Activated B cell treated with CpG ODN at 0.5 μM for 24 hours (primary cell): ENCODE results near the gene SFMBT1. TPM values are rescaled to one million over a fixed set of nuclear protein-coding genes. Genes with fewer than 3 reads are reported as not detected.

ENCODE experiments used
- ATAC-seq: fragments of 200-7000 bp; cut with Tn5 transposase; one replicate; pipeline ENCODE4 v1.10.0; 2021; ENCODE audit warnings: low read depth, mild to moderate bottlenecking, moderate library complexity
- CTCF ChIA-PET: fragments of 350-600 bp; sonication (Branson Sonifier 250); formaldehyde crosslinking; loops from one replicate; lab custom pipeline; 2021; ENCODE audit warnings: antibody characterized with exemption; lab: Charles Lee
- POLR2A ChIA-PET: fragments of 350-600 bp; sonication (Branson Sonifier 250); formaldehyde crosslinking; loops from one replicate; lab custom pipeline; 2021; ENCODE audit warnings: antibody characterized with exemption; lab: Charles Lee
- DNase-seq: peaks from one replicate; pipeline ENCODE4 v3.0.0; 2022
- H3K27ac Mint-ChIP-seq: one replicate; pipeline ENCODE4 v1.8.0; 2020; ENCODE audit warnings: mixed read lengths
- H3K27me3 Mint-ChIP-seq: one replicate; pipeline ENCODE4 v1.8.0; 2021; ENCODE audit warnings: mixed read lengths
- H3K36me3 Mint-ChIP-seq: one replicate; pipeline ENCODE4 v1.8.0; 2021; ENCODE audit warnings: low read depth, mixed read lengths
- H3K4me1 Mint-ChIP-seq: one replicate; pipeline ENCODE4 v1.8.0; 2021; ENCODE audit warnings: mixed read lengths
- H3K4me3 Mint-ChIP-seq: one replicate; pipeline ENCODE4 v1.8.0; 2020; ENCODE audit warnings: mild to moderate bottlenecking, mixed read lengths
- H3K9me3 Mint-ChIP-seq: one replicate; pipeline ENCODE4 v1.8.0; 2020; ENCODE audit warnings: mixed read lengths
- CTCF ChIP-seq: fragments of 200-600 bp; IDR thresholded peaks from one replicate; pipeline ENCODE4 v1.8.0; 2022; ENCODE audit warnings: antibody characterized with exemption, mild to moderate bottlenecking
- intact Hi-C: fragments of 100-400 bp; cut with micrococcal nuclease; formaldehyde crosslinking; loops from one replicate; pipeline ENCODE4 v1.15.1; 2024
- total RNA-seq: library from RNA; stranded (reverse); gene quantifications from 2 replicates; pipeline ENCODE4 v1.2.3, GENCODE V29; 2022

SFMBT1 gene
- total RNA-seq, 1 donor from 2014 or later = 31.6 TPM

- Mint-ChIP-seq H3K9me3 (no peaks in the 10 kb centered on the region), H3K36me3 (peaks cover 9% of the 10 kb centered on the region), H3K4me3 (no peak overlapping the region), H3K27ac (no peak overlapping the region), H3K4me1 (peaks cover 4% of the 10 kb centered on the region), H3K27me3 (no peaks in the 10 kb centered on the region)
- intact Hi-C loops = no loop called here
- POLR2A ChIA-PET = no interaction called here
- DNase-seq = no peak
- ATAC-seq = no peak
- CTCF ChIA-PET = no interaction called here
- no peak for TF ChIP-seq CTCF
Measured at GRCh38 chr3:52880047-52880446, 165.8 kb downstream of the SFMBT1 start.

DNA sequence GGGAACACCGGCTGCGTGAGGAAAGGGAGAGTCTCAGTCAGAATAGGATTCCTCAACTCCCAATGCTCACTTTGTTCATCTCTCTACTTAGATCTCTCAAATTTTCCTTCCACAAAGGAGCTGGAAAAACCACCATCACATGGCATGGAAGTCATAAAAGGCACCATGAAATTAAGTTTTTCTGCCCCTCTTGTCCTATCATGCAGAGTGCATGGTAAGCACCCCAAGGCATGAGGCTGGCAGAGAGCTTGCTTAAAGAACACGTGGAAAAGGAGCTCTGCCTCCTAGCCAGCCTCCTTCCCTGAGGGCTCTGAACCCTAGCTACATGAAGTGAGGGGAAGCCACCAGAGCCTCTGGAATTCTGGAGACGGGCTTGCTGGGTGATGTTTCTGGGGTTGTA lies 166.3 kb downstream of the SFMBT1 start:
- DNase-seq = no peak
- Mint-ChIP-seq H3K27me3 (no peaks in the 10 kb centered on the region), H3K9me3 (no peaks in the 10 kb centered on the region), H3K27ac (no peak overlapping the region), H3K4me3 (no peak overlapping the region), H3K4me1 (peaks cover 8% of the 10 kb centered on the region), H3K36me3 (peaks cover 6% of the 10 kb centered on the region)
- TF ChIP-seq CTCF = no peak
- intact Hi-C loops = no loop called here
- ChIA-PET CTCF (interaction anchor here (1.2 kb wide), 1 partner anchor 17 kb away, joined by 3 read pairs; the partner anchor contains the start of gene STIMATE), POLR2A (no interaction called here)
- ATAC-seq = no peak

DNA sequence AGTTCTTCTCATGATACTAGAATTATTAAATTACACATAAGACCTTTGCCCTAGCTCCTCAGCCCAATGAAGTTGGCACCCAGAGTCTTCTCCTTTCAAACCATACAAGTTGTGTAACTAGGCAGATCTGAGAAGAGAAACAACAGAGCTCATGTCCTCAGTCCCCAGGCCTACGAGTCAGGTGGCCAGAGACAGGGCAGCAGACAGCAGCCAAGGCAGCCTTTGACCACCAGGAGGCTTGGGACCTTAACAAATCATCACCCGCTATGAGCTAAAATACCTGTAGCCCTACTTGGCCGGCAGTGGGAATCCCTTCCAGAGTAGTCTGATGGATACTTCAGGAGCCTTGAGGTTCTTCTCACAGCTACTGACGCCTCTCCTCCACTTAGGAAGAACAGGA lies 166.8 kb downstream of the SFMBT1 start:
- H3K27me3 Mint-ChIP-seq = no peaks in the 10 kb centered on the region
- peaks cover 6% of the 10 kb centered on the region for H3K36me3 Mint-ChIP-seq
- H3K4me3 Mint-ChIP-seq = no peak overlapping the region
- H3K27ac Mint-ChIP-seq = no peak overlapping the region
- ChIA-PET POLR2A (no interaction called here), CTCF (interaction anchor here (1.2 kb wide), 1 partner anchor 18 kb away, joined by 3 read pairs; the partner anchor contains the start of gene STIMATE)
- H3K9me3 Mint-ChIP-seq = no peaks in the 10 kb centered on the region
- ATAC-seq (no peak), DNase-seq (no peak)
- TF ChIP-seq CTCF = no peak
- H3K4me1 Mint-ChIP-seq = peaks cover 8% of the 10 kb centered on the region
- intact Hi-C loops = no loop called here

- ChIA-PET CTCF (no interaction called here), POLR2A (no interaction called here)
- intact Hi-C loops = no loop called here
Measured at GRCh38 chr3:52877085-52877484, 168.8 kb downstream of the SFMBT1 start.

More at GRCh38 chr3:52877085-52877484, 168.8 kb downstream of the SFMBT1 start:
- Mint-ChIP-seq H3K27ac (no peak overlapping the region), H3K4me3 (no peak overlapping the region), H3K36me3 (peaks cover 6% of the 10 kb centered on the region), H3K4me1 (peaks cover 8% of the 10 kb centered on the region), H3K9me3 (no peaks in the 10 kb centered on the region), H3K27me3 (no peaks in the 10 kb centered on the region)
- no peak for TF ChIP-seq CTCF
- no peak for ATAC-seq
- no peak for DNase-seq
